NCI-H2227 (cell line): ENCODE results near the gene CACNB3.
"Not testable (repeated sequence)": the region's sequence is repeated elsewhere in the genome, so short reads cannot be mapped to it uniquely, and the experiment has no call there.

ENCODE experiments used
- DNase-seq: peaks from one replicate; lab custom pipeline; 2025; ENCODE audit not compliant: unreplicated experiment; lab: John Stamatoyannopoulos, UW

CACNB3 gene

DNA sequence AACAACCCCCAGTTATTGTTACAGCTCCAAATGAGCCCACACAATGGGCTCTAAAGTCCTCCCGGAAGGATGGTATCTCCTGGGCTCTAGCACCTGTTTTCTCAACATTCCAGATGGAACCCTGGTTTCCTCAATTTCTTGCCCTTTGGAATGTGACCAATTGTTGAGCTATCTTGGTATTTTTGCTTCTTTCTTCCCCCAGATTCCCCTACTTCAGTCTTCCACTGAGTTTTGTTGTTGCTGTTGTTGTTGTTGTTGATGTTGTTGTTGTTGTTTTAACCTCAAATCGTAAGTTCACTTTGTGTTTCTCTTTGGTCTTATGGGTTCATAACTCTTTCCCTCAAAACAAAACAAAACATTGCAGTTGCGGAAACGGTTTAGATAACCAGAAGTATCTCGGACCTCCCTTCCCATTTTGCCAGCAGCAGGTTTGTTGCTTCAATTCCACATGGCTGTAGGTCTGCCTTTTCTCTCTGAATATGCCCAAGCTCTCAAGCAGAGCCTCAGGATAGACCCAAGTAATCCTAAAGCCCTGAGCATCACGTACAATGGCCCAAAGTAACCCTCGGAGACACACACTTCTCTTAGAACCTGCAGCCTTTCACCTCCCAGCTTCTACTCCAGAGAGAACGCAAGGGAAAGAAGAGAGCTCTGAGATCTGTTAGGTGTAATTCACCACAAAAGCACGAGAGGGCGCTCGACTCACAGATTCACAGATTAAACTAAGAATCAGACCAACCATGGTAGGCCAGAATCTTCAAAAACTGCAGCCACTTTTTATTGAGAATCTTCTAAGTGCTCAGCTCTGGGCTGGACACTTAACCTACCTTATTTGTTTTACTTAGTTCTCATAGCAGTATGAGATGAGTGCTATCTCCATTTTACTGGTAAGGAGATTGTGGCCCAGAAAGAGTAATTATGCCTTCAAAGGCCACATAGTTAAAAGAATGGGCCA is 34.7 kb downstream of the CACNB3 start:
- DNase-seq: peak; percentile 87

DNA sequence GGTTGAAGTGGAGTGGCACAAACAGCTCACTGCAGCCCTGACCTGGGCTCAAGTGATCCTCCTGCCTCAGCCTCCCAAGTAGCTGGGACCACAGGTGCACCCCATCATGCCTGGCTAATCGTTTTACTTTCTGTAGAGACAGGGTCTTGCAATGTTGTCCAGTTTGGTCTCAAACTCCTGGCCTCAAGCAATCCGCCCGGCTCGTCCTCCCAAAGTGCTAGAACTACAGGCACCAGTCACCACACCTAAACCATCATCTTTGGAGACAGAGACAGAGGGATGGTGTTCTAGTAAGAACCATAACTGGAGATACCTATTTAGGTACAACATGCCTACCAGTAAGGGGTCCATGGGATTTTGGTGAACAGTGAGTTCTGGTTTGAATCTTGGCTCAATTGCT is 36.2 kb downstream of the CACNB3 start:
- no peak for DNase-seq

DNA sequence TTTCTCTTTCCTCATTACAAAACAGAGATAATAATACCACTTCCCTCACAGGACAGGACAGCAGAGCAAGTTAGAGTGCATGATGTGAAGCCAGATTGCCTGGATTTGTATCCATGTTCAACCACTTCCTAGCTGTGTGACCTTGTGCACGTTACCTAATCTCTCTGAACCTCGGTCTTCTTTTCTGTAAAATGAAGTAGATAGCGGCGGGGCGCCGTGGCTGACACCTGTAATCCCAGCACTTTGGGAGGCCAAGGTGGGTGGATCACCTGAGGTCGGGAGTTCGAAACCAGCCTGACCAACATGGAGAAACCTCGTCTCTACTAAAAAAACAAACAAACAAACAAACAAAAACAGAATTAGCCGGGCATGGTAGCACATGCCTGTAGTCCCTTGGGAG is 36.6 kb downstream of the CACNB3 start:
- not testable (repeated sequence) for DNase-seq

DNA sequence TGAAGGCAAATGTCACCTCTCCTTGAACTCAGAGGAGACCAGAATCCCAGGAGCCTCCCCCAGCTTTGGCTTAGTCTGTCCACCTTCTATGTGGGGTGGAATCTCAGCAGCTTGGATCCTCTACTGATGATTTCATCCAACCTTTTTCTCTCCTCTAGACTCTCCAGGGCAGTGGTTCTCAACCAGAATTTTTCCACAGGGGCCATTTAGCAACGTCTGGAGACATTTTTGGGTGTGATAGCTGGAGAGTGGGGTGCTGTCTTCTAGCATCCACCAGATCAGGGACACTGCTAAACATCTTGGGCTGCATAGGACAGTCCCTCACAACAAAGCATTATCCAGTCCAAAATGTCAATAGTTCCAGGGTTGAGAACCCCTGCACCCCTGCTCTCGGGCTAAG is 38.1 kb downstream of the CACNB3 start:
- DNase-seq: no peak

GRCh38 chr12:48857278-48857994 is 39.1 kb downstream of the CACNB3 start:
- DNase-seq: no peak

DNA sequence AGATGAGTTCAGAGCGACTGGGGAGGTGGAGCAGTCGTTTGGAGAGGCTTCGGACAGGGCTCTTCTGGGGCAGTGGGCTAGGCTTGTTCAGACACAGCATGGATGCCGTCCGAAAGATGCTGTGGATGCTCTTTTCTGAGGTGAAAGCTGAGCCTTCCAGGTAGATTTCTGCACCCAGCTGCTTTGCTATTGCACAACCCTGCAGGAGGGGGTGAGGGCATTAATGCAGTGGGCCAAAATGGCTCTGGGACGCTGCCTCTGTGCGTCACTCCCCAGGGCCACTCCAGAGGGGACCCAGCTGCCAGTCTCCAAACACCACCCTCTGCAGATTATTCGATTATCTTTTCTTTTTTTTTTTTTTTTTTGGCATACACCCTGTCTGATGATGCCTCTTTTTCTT is 39.7 kb downstream of the CACNB3 start:
- no peak for DNase-seq

DNA sequence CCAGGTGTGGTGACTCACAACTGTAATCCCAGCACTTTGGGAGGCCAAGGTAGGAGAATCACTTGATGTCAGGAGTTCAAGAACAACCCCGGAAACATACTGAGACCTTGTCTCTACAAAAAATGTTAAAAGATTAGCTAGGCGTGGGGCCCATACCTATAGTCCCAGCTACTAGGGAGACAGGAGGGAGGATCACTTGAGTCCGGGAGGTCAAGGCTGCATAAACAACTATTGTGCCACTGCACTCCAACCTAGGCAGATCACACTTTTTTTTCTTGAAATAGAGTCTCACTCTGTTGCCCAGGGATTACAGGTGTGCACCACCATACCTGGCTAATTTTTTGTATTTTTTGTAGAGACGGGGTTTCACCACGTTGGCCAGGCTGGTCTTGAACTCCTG is 41.3 kb downstream of the CACNB3 start:
- DNase-seq: no peak

GRCh38 chr12:48860236-48860635 is 41.9 kb downstream of the CACNB3 start:
- not testable (repeated sequence) for DNase-seq

- DNase-seq: no peak
Observed at GRCh38 chr12:48861111-48861510, 42.8 kb downstream of the CACNB3 start.

GRCh38 chr12:48862760-48863159 is 44.5 kb downstream of the CACNB3 start:
- no peak for DNase-seq

DNA sequence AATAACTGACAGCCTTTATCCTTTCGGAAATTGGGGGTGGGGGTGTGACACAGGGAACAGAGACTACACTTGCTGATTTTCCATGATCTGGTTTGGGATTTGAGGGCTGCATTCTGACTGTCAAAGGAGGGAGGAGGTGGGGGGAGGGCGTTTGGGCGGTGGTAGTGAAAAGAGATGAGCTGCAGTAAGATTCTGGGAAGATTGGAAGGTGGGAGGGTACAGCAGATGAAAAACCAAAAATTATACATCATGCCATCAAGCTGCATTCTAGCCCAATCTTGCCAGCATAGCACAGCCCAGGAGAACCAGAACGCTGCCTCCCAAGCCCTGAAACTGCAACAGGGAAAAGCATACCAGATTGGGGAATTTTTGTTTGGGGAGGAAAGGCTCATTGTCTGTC is 45.0 kb downstream of the CACNB3 start:
- no peak for DNase-seq

DNA sequence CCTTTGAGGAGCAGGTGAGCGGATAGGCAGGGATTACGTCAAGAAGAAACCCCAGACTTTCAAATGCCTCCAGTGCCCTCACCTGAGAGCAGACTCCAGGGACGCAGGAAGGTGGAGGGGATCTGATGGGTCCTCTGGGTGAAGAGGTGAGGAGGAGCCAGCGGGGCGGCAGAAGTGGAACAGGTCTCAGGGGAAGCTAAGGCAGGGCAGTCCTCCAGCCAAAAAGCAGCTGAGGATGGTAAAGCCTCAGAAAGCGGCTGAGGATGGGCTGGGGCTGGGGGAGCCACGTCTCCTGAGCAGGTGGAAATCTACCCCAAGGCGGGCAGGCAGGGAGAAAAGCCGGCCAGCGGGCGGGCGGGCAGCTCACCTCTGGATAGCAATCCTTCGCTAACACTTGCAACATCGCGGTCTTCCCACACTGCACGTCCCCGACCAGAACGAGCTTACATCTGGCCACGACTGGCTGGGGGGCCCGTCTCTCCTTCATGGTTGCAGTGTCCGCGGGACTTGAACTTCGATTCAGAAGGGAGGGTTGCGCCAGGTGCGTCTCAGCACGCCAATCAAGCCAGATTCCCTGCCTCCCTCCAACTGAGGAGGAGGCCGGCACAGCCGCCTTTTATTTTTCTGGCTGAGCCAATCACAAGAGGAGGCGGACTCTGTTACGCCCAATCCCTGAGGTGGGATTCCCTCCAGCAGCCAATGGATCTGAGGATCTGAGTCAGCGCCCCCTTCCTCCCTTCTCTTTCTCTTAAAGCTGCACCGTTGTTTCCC is 47.2 kb downstream of the CACNB3 start, which contains the start of gene RND1:
RND1 (minus strand) TSS at position 590 of the 771 bp plus-strand sequence; CDS start at position 487, 103 bp downstream.
- peak; percentile 91 for DNase-seq

DNA sequence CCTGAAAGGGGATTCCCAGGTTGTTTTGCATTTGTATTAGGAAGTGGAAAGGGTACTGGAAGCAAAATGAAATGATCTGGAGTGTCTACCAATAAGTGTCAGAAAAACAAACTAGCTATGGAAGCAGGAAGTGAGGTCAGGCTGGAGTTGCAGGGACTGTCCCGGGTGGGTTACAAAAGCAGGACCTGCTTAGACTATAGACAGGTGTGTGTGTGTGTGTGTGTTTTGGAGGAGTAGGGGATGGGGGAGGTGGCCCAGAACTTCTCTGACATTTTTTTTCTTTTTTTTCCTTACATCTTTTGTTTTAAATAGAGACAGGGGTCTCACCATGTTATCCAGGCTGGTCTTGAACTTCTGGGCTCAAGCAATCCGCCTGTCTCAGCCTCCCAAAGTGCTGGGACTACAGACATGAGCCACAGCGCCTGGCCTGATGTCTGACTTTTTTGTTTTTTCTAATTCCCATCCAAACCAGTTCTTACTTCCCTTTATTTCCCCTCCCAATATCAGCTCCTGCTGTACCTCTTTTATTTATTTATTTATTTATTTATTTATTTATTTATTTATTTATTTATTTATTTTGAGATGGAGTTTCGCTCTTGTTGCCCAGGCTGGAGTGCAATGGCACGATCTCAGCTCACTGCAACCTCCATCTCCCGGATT is 47.9 kb downstream of the CACNB3 start:
- no peak for DNase-seq

GRCh38 chr12:48868451-48868850 is 50.2 kb downstream of the CACNB3 start:
- no peak for DNase-seq

DNA sequence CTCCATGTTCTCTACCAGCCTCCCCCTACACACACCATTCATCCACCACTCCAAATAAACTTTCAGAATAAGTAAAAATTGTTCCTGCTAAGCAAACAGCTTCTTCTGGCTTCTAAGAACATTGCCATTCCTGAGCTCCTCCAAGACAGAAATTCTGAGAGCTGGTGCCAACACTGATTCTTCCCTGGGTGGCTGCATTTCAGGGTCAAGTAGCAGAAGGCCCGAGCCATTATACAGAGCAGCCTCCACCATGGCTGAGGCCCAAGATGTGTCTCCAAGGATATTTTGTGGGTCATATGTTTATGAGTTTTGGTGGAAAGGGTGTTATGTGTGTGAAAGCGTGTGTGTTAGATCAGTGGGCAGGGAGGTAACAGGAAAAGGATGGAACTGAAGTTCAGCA is 50.9 kb downstream of the CACNB3 start:
- DNase-seq: no peak

DNA sequence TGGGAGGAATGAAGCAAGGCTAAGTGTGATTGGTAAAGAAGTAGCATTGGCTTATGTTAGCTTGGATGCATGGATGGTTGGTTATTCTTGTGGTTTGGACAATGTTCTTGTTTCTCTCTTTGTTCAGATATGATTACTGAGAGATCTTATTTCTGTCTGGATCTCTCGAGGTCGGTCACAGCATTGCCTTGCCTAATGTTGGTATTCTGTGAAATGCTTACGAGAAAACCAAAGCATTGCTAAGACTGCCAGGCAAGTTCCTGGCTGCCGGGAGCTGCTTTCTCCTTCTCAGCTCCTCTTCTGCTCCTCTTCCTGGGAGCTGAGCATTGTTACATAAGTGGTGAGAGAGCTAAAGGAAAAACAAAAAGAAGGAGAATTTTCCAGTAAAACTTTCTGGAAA is 54.8 kb downstream of the CACNB3 start:
- DNase-seq: no peak

DNA sequence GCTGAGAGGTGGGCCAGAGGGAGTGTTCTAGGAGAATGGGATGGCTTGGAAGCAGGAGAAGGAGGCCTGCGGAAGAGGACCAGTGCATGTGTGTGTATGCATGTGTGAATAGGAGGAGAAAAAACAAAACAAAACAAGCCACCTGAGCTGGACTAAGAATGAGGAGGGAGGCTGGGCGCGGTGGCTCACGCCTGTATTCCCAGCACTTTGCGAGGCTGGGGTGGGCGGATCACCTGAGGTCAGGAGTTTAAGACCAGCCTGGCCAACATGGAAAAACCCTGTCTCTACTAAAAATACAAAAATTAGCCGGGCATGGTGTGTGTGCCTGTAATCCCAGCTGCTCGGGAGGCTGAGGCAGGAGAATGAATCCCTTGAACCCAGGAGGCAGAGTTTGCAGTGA is 55.2 kb downstream of the CACNB3 start:
- DNase-seq: not testable (repeated sequence)

DNA sequence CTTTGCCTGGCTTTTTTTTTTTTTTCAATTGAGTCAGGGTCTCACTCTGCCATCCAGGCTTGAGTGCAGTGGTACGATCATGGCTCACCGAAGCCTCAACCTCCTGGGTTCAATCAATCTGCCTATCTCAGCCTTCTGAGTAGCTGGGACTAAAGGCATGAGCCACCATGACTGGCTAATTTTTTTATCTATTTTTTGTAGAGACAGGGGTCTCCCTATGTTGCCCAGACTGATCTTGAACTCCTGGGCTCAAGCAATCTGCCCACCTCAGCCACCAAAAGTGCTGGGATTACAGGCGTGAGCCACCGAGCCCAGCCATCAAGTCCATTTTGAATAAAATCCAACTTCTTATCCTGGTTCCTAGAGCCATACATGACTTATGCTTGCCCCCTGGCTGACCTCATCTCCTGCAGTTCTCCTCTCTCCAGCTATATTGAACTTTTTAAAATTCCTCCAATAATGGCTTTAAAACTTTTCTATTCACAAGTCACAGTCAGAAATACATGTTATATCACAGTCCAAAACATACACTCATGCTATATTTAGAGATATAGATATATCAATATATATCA is 57.7 kb downstream of the CACNB3 start:
- no peak for DNase-seq
